ENCODE data around the gene DSP. TPM values are rescaled to one million over a fixed set of nuclear protein-coding genes. Genes with fewer than 3 reads are reported as not detected.
A peak's percentile ranks its signal among the peaks of the same experiment; 100 is the strongest.

DSP gene
- total and polyA plus RNA-seq, 2 of the 13 experiments (the other 11 are each of a cell fraction or from before 2014, with no cell fraction given), result 89.8 to 117 TPM

- TF ChIP-seq, protein P1, sequence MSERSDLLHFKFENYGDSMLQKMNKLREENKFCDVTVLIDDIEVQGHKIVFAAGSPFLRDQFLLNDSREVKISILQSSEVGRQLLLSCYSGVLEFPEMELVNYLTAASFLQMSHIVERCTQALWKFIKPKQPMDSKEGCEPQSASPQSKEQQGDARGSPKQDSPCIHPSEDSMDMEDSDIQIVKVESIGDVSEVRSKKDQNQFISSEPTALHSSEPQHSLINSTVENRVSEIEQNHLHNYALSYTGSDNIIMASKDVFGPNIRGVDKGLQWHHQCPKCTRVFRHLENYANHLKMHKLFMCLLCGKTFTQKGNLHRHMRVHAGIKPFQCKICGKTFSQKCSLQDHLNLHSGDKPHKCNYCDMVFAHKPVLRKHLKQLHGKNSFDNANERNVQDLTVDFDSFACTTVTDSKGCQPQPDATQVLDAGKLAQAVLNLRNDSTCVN (CRISPR knock-in tag; IDR thresholded peaks at IDR 0.05; ENCODE audit: borderline replicate concordance), result no peak
- TF ChIP-seq SP140L (CRISPR knock-in tag; IDR thresholded peaks at IDR 0.05; ENCODE audit: borderline replicate concordance) (no peak), ZNF737 (CRISPR knock-in tag; IDR thresholded peaks at IDR 0.05; ENCODE audit: borderline replicate concordance) (no peak), HDAC2 (CRISPR knock-in tag; IDR thresholded peaks at IDR 0.05) (0 out of 2 replicates have a peak, but pooled peaks have one; percentile 28), RBM22 (optimal IDR thresholded peaks at IDR 0.05; ENCODE audit: low read length) (peak; percentile 18), EED (CRISPR knock-in tag; IDR thresholded peaks at IDR 0.05) (no peak), ZNF766 (CRISPR knock-in tag; IDR thresholded peaks at IDR 0.05; ENCODE audit: borderline replicate concordance) (peak; percentile 74; the same call in 1 of the 2 replicates), HNF4A (CRISPR knock-in tag; IDR thresholded peaks at IDR 0.05) (peak; percentile 28; the same call in 1 of the 2 replicates), NCOA5 (CRISPR knock-in tag; IDR thresholded peaks at IDR 0.05) (no peak), ZSCAN22 (CRISPR knock-in tag; IDR thresholded peaks at IDR 0.05) (no peak), ZNF784 (CRISPR knock-in tag; IDR thresholded peaks at IDR 0.05; ENCODE audit: borderline replicate concordance) (no peak), PHB2 (IDR thresholded peaks at IDR 0.05; ENCODE audit: partially characterized antibody) (no peak), ZNF20 (CRISPR knock-in tag; IDR thresholded peaks at IDR 0.05) (no peak), FOXO4 (CRISPR knock-in tag; conservative IDR thresholded peaks at IDR 0.05) (no peak), SALL1 (CRISPR knock-in tag; IDR thresholded peaks at IDR 0.05) (no peak), ZNF639 (CRISPR knock-in tag; conservative IDR thresholded peaks at IDR 0.05) (no peak)
- TF ChIP-seq, protein P2, sequence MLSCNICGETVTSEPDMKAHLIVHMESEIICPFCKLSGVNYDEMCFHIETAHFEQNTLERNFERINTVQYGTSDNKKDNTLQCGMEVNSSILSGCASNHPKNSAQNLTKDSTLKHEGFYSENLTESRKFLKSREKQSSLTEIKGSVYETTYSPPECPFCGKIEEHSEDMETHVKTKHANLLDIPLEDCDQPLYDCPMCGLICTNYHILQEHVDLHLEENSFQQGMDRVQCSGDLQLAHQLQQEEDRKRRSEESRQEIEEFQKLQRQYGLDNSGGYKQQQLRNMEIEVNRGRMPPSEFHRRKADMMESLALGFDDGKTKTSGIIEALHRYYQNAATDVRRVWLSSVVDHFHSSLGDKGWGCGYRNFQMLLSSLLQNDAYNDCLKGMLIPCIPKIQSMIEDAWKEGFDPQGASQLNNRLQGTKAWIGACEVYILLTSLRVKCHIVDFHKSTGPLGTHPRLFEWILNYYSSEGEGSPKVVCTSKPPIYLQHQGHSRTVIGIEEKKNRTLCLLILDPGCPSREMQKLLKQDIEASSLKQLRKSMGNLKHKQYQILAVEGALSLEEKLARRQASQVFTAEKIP (CRISPR knock-in tag; IDR thresholded peaks at IDR 0.05; ENCODE audit: borderline replicate concordance), result no peak
- TF ChIP-seq, protein P3, sequence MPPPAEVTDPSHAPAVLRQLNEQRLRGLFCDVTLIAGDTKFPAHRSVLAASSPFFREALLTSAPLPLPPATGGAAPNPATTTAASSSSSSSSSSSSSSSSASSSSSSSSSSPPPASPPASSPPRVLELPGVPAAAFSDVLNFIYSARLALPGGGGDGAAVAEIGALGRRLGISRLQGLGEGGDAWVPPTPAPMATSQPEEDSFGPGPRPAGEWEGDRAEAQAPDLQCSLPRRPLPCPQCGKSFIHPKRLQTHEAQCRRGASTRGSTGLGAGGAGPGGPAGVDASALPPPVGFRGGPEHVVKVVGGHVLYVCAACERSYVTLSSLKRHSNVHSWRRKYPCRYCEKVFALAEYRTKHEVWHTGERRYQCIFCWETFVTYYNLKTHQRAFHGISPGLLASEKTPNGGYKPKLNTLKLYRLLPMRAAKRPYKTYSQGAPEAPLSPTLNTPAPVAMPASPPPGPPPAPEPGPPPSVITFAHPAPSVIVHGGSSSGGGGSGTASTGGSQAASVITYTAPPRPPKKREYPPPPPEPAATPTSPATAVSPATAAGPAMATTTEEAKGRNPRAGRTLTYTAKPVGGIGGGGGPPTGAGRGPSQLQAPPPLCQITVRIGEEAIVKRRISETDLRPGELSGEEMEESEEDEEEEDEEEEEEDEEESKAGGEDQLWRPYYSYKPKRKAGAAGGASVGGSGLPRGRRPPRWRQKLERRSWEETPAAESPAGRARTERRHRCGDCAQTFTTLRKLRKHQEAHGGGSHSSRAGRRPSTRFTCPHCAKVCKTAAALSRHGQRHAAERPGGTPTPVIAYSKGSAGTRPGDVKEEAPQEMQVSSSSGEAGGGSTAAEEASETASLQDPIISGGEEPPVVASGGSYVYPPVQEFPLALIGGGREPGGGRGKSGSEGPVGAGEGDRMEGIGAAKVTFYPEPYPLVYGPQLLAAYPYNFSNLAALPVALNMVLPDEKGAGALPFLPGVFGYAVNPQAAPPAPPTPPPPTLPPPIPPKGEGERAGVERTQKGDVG (CRISPR knock-in tag; IDR thresholded peaks at IDR 0.05; ENCODE audit: borderline replicate concordance), result no peak
- TF ChIP-seq, protein P4, sequence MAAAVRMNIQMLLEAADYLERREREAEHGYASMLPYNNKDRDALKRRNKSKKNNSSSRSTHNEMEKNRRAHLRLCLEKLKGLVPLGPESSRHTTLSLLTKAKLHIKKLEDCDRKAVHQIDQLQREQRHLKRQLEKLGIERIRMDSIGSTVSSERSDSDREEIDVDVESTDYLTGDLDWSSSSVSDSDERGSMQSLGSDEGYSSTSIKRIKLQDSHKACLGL (CRISPR knock-in tag; IDR thresholded peaks at IDR 0.05), result no peak
These were observed 39.6 kb downstream of the DSP start (continued) for GRCh38 chr6:7580927-7581618.
